22Rv1 (cell line): ENCODE data around the gene PDE6C.

Experiments used
- ZFX ChIP-seq: fragments of 450-650 bp; IDR thresholded peaks from 2 replicates; pipeline ENCODE4 v1.6.1; 2017; ENCODE audit warnings: antibody characterized with exemption, borderline replicate concordance
- TF ChIP-seq, protein P1 (sequence below): fragments of 450-650 bp; IDR thresholded peaks from 2 replicates; pipeline ENCODE4 v1.5.1; 2017; ENCODE audit warnings: mild to moderate bottlenecking

DNA sequence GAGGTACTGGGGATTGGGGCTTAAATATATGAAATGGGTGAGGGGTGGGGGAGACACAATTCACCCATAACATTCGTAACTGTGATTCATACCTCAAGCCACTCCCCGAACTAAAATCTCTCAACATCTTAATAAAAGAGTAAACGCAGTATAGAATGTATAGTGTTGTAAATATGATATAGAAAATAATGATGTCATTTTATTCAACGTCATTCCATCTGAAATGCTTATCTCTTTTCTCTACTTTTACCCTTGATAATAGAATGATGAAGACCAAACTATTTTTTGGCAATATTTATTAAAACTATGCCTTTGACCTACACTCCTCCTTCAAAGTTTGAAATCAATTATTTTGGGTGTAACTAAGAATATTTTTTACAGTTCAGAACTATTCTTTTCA is 53.7 kb downstream of the PDE6C start:
- TF ChIP-seq, protein P1, sequence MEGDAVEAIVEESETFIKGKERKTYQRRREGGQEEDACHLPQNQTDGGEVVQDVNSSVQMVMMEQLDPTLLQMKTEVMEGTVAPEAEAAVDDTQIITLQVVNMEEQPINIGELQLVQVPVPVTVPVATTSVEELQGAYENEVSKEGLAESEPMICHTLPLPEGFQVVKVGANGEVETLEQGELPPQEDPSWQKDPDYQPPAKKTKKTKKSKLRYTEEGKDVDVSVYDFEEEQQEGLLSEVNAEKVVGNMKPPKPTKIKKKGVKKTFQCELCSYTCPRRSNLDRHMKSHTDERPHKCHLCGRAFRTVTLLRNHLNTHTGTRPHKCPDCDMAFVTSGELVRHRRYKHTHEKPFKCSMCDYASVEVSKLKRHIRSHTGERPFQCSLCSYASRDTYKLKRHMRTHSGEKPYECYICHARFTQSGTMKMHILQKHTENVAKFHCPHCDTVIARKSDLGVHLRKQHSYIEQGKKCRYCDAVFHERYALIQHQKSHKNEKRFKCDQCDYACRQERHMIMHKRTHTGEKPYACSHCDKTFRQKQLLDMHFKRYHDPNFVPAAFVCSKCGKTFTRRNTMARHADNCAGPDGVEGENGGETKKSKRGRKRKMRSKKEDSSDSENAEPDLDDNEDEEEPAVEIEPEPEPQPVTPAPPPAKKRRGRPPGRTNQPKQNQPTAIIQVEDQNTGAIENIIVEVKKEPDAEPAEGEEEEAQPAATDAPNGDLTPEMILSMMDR: no peak
- no peak for TF ChIP-seq ZFX
